ENCODE data around the gene ZBTB1.

The ZBTB1 gene

GRCh38 chr14:64504310-64504896 lies at the start of gene ZBTB1:
ZBTB1 (plus strand) TSS chr14:64504770; CDS start chr14:64521505, 16,735 bp downstream.
- DNase-seq, result peak; percentile 92

DNA sequence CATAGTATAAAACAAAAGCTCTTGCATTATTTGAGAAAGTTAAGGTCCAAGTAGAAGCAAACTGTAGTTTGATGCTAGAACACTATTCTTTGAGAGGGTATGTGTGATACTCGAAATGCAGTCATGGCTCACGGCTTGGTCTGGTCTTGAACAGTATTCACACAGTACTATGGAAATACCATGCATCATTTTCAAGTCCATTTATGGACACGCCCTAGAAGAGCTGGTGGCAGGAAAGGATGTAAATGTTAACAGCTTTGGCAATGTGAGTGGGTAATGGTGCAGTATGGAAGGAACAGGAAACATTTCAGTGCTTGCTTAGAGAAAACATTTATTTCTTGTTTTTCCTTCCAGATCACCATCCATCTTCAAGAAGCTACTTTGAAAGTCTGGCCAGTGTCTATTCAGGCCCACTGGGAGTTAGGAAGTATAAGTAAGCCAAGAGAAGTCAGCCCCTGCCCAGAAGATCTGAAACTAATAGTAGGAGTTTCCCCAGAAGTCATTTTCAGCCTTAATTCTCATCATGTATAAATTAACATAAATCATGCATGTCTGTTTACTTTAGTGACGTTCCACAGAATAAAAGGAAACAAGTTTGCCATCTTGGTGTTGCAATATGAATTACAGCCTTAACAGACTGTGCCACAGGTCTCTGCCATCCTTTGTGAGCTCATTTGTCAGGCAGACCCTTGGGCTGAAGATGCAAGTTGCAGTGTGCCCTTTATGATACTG lies 45.0 kb upstream of the ZBTB1 start:
- DNase-seq, result no peak

- DNase-seq, result no peak
Observed at GRCh38 chr14:64461221-64461620, 43.3 kb upstream of the ZBTB1 start.

DNA sequence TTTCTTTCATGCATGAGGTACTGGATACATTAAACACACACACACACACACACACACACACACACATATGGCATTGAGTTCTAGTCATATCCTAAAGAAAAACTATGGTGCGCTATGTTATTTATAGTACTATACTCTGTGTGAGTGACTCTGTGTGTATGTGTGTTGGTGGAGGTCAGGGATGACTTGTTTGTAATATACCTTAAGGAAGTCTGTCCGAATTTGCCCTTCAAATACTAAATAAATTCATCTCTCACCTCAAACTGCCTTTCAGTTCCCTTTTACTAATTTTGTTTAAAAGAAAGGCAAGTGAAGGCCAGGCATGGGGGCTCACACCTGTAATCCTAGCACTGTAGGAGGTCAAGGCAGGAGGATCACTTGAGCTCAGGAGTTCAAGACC lies 41.4 kb upstream of the ZBTB1 start:
- DNase-seq, result no peak

DNA sequence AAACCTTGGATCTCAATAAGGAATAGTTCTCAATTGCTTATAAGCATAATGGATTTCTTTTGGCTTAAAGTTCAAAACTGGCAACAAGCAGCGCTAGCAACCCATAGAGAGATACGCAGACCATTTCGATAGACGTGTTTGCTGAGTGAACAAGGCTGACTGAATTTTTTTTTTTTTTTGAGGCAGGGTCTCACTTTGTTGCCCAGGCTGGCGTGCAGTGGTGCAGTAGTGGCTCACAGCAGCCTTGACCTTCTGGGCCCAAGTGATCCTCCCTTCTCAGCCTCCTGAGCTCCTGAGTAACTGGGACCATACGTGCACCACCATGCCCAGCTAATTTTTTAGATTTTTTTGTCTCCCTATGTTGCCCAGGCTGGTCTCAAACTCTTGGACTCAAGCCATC lies 40.7 kb upstream of the ZBTB1 start:
- DNase-seq, result no peak

DNA sequence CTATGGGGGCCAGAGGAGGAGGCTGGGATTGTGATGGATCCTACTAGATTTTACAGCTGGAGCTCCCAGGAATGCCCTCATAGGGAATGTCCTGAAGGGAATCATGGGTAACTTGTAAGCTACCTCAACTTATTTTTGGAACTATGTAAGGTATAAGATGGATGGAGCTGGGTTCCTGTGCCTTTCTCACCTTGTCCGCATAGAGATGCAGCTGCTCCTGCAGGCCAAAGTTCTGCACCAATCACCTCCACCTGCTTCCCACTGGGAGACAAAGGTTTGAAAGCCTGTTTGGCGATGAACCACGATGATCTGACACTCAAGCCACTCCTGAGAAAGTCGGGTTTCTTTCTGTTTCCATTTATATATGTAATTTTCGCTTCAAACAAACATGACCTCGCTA lies 39.9 kb upstream of the ZBTB1 start:
- peak; percentile 7 for DNase-seq

GRCh38 chr14:64465191-64465822 lies 39.3 kb upstream of the ZBTB1 start, which contains the start of gene AKAP5:
AKAP5 (plus strand) TSS chr14:64465499; CDS start chr14:64468395, 2,896 bp downstream.
- DNase-seq, result peak; percentile 21

- DNase-seq, result no peak
Observed at GRCh38 chr14:64465831-64466554, 38.6 kb upstream of the ZBTB1 start.

DNA sequence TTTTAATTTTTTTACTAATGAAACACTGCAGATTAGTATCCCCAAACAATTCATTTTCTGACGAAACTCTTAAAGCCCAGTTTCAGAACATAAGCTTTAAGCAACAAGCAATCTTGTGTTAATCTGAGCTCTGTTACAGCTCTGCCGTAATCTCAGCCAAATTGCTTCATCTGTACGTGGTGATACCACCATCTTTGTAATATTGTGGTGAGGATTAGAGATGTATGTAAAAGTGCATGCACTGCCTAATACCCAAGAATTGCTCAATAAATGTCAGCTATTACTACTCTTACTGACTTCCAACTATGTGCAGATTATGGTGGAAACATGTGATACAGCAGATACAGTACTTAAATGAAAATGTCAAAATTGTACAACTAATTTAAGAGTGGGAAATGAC lies 37.5 kb upstream of the ZBTB1 start:
- DNase-seq, result peak; percentile 67

GRCh38 chr14:64467566-64467965 lies 37.0 kb upstream of the ZBTB1 start:
- DNase-seq, result no peak

DNA sequence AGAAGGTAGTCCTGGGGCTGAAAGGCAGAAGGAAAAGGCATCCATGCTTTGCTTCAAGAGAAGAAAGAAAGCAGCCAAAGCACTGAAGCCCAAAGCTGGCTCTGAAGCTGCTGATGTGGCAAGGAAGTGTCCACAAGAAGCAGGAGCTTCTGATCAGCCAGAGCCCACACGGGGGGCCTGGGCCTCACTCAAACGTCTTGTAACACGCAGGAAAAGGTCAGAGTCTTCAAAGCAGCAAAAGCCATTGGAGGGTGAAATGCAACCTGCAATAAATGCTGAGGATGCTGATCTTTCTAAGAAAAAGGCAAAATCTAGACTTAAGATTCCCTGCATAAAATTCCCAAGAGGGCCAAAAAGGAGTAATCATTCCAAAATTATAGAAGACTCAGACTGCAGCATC lies 36.1 kb upstream of the ZBTB1 start:
- no peak for DNase-seq

GRCh38 chr14:64474041-64474440 lies 30.5 kb upstream of the ZBTB1 start:
- no peak for DNase-seq

- no peak for DNase-seq
Observed at GRCh38 chr14:64474698-64475097, 29.9 kb upstream of the ZBTB1 start.

- no peak for DNase-seq
Observed at GRCh38 chr14:64475585-64476273, 28.8 kb upstream of the ZBTB1 start.

GRCh38 chr14:64476438-64476837 lies 28.1 kb upstream of the ZBTB1 start:
- DNase-seq, result no peak

GRCh38 chr14:64478634-64479250 lies 25.8 kb upstream of the ZBTB1 start:
- peak; percentile 60 for DNase-seq

DNA sequence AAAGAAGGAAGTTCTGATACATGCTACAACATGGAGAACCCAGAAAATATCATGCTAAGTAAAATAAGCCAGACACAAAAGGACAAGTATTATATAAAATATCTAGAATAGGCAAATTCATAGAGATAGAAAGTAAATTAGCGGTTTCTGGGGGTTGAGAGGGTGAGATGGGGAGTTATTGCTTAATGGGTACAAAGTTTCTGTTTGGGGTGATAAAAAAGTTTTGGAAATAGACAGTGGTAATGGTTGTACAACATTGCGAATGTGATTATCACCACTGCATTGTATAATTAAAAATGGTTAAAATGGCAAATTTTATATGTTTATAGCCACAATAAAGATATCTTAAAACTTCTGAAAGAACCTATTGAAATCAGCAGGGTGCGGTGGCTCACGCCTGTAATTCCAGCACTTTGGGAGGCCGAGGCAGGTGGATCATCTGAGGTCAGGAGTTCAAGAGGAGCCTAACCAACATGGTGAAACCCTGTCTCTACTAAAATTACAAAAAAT lies 15.9 kb upstream of the ZBTB1 start:
- no peak for DNase-seq

DNA sequence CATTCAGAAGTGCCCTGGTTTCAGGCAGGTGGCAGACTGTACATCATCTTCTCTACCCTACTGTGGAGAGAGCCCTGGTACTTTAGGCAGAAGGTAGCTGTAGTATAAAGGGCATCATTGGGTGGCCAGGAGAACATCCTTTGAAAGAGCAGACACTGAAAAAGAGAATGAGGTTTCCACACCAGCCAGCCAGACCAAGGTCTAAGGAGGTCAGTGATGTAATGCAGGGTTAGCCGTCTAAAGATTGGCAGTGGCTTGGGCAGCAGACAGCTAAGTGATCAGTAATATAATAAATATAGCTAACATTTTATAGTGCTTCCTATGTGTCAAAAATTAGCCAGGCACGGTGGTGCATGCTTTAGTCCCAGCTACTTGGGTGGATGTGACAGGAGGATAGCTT lies 12.9 kb upstream of the ZBTB1 start:
- no peak for DNase-seq

DNA sequence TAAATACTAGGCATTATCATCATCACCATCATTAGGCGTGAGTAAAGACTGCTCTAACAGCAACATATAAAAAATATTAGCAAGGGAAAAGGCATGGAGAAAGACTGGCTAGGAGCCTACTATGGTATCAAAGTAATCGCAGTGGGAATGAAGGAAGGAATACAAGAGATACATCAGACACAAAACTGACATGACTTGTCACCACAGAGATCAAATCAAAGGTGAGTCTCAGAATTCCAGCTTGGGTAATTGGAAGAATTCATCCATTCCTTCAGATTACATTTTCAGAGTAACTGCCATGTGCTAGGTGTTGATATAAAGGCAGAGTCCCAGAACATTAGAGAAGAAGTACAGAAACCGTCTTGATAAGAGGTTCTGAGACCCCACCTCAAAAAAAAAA lies 11.1 kb upstream of the ZBTB1 start:
- no peak for DNase-seq

DNA sequence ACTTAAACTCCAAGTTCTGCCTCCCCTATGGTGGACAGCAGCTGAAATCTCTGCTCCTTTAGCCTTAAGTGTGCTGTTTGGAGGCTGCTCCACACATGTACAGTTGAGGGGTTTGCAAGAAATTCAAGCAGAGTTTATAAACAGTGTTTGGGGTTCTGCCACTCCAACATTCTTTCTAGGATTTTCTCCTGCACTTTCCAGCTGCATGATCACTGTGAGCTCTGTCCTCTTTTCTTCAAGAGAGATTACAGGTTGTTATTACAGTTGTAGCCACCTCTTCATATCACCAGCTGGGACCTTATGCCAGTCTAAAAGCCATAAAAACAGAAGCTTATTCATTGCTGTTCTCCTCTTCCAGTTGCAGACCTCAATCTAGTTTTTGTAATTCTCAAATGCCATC lies 9.3 kb upstream of the ZBTB1 start:
- DNase-seq, result no peak

DNA sequence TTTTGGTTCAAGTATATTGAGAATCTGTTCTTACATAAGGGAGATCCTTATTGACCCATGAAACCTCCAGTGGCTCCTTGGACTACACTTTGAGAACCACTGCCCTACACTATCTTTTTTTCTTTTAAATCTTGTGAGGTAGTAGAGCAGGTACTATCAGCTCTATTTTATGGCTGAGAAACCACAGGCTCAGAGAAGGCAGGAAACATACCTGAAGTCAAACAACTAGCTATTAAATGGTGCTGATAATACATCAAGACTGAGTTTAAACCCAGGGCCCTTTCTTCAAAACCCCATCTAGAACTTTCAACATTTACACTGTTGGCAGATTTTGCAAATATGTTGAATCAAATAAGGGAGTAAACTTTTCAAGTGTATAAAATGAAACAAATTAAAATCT lies 7.8 kb upstream of the ZBTB1 start:
- no peak for DNase-seq

DNA sequence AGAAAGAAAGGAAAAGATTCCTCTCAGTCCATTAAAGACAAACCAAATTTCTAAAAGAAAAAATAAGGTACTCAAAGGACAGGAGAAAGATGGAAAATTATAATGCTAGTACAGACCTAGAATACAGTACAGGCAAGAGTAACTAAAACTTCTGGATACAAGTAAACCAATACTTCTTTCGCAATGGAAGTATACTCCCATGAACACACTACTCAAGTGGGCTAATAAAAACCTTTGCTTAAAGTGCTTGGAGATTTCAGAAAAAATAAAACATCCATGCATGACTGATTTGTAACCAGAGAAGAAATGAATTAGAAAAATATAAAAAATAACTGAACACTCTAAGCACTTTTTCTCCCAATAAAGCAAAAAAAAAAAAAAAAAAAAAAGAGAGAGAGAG lies 4.5 kb upstream of the ZBTB1 start:
- DNase-seq, result no peak

Data from suppressor macrophage treated with lipopolysaccharide for 4 hours (primary cell).